IgD-negative memory B cell (primary cell): ENCODE data around the gene CFAP410. TPM values are rescaled to one million over a fixed set of nuclear protein-coding genes. Genes with fewer than 3 reads are reported as not detected.
A peak's percentile ranks its signal among the peaks of the same experiment; 100 is the strongest.

Source experiments
- H3K27ac Mint-ChIP-seq, 3 donors: one replicate each; pipeline ENCODE4 v1.8.0; 2020 to 2022; ENCODE audit warnings: mild to moderate bottlenecking in 3 of 3, mixed read lengths in 3 of 3, moderate library complexity in 1 of 3
- H3K27me3 Mint-ChIP-seq: one replicate; pipeline ENCODE4 v1.8.0; 2021; ENCODE audit warnings: mixed read lengths
- H3K36me3 Mint-ChIP-seq: one replicate; pipeline ENCODE4 v1.8.0; 2020; ENCODE audit warnings: mild to moderate bottlenecking, mixed read lengths
- H3K4me1 Mint-ChIP-seq, 3 donors: one replicate each; pipeline ENCODE4 v1.8.0; 2020 to 2022; ENCODE audit warnings: mixed read lengths in 3 of 3, mild to moderate bottlenecking in 1 of 3
- H3K4me3 Mint-ChIP-seq, 4 donors: one replicate each; pipeline ENCODE4 v1.8.0; 2020 to 2022; ENCODE audit warnings: mild to moderate bottlenecking in 4 of 4, mixed read lengths in 4 of 4, moderate library complexity in 3 of 4
- H3K9me3 Mint-ChIP-seq, 3 donors: one replicate each; pipeline ENCODE4 v1.8.0; 2020 to 2021; ENCODE audit warnings: mixed read lengths in 3 of 3, mild to moderate bottlenecking in 1 of 3
- polyA plus RNA-seq: library from polyadenylated mRNA; unstranded; fragments of 300-500 nt; fragmentation: Illumina TruSeq; gene quantifications from one replicate; pipeline ENCODE4 v1.2.3, GENCODE V29; 2021

Gene CFAP410
- polyA plus RNA-seq, 1 donor from 2014 or later, result 36.4 TPM

- Mint-ChIP-seq H3K4me1 (peaks cover 9 to 10% (median 9%) of the 10 kb centered on the region in 3 donors), H3K27me3 (peaks cover 1% of the 10 kb centered on the region), H3K36me3 (peaks cover 2% of the 10 kb centered on the region), H3K27ac (peak overlapping the region in 1 of 3 donors; percentile 6), H3K4me3 (peak overlapping the region in 3 of 4 donors; percentile 13 to 30 (median 23)), H3K9me3 (peaks cover 0 to 3% (median 2%) of the 10 kb centered on the region in 3 donors)
Measured at GRCh38 chr21:44375281-44375651, 36.1 kb upstream of the CFAP410 start.

GRCh38 chr21:44374601-44375280, 35.6 kb upstream of the CFAP410 start:
- peaks cover 2% of the 10 kb centered on the region for H3K36me3 Mint-ChIP-seq
- H3K4me3 Mint-ChIP-seq, result peak overlapping the region in 3 of 4 donors; percentile 13 to 37 (median 30)

GRCh38 chr21:44372616-44373015, 33.4 kb upstream of the CFAP410 start:
- peaks cover 1% of the 10 kb centered on the region for H3K27me3 Mint-ChIP-seq
- peaks cover 0 to 3% (median 2%) of the 10 kb centered on the region in 3 donors for H3K9me3 Mint-ChIP-seq
- peaks cover 9 to 10% (median 9%) of the 10 kb centered on the region in 3 donors for H3K4me1 Mint-ChIP-seq
- no peak overlapping the region for H3K4me3 Mint-ChIP-seq
- H3K27ac Mint-ChIP-seq, result no peak overlapping the region
- H3K36me3 Mint-ChIP-seq, result peaks cover 4% of the 10 kb centered on the region

More at GRCh38 chr21:44374601-44375280, 35.6 kb upstream of the CFAP410 start:
- Mint-ChIP-seq H3K4me1 (peaks cover 9 to 10% (median 9%) of the 10 kb centered on the region in 3 donors), H3K27me3 (peaks cover 1% of the 10 kb centered on the region), H3K27ac (peak overlapping the region in 1 of 3 donors; percentile 6), H3K9me3 (peaks cover 0 to 3% (median 2%) of the 10 kb centered on the region in 3 donors)

- no peak overlapping the region for H3K27ac Mint-ChIP-seq
- H3K4me3 Mint-ChIP-seq, result peak overlapping the region in 1 of 4 donors; percentile 44
- H3K36me3 Mint-ChIP-seq, result peaks cover 5% of the 10 kb centered on the region
- H3K4me1 Mint-ChIP-seq, result peaks cover 9 to 10% (median 9%) of the 10 kb centered on the region in 3 donors
- peaks cover 0 to 3% (median 2%) of the 10 kb centered on the region in 3 donors for H3K9me3 Mint-ChIP-seq
- peaks cover 1% of the 10 kb centered on the region for H3K27me3 Mint-ChIP-seq
Measured at GRCh38 chr21:44371596-44371995, 32.4 kb upstream of the CFAP410 start.

GRCh38 chr21:44370786-44371410, 31.7 kb upstream of the CFAP410 start:
- peaks cover 7 to 10% (median 9%) of the 10 kb centered on the region in 3 donors for H3K4me1 Mint-ChIP-seq
- peaks cover 0 to 3% (median 2%) of the 10 kb centered on the region in 3 donors for H3K9me3 Mint-ChIP-seq
- peaks cover 6% of the 10 kb centered on the region for H3K36me3 Mint-ChIP-seq
- peaks cover 1% of the 10 kb centered on the region for H3K27me3 Mint-ChIP-seq
- H3K4me3 Mint-ChIP-seq, result no peak overlapping the region
- H3K27ac Mint-ChIP-seq, result no peak overlapping the region

GRCh38 chr21:44370027-44370735, 31.0 kb upstream of the CFAP410 start:
- Mint-ChIP-seq H3K9me3 (peaks cover 0 to 3% (median 2%) of the 10 kb centered on the region in 3 donors), H3K27me3 (peaks cover under 1% of the 10 kb centered on the region), H3K4me3 (no peak overlapping the region), H3K4me1 (peaks cover 3% of the 10 kb centered on the region in 3 donors), H3K27ac (peak overlapping the region in 1 of 3 donors; percentile 57), H3K36me3 (peaks cover 6% of the 10 kb centered on the region)

- Mint-ChIP-seq H3K36me3 (peaks cover 6% of the 10 kb centered on the region), H3K27ac (no peak overlapping the region), H3K9me3 (peaks cover 0 to 3% (median 0%) of the 10 kb centered on the region in 3 donors), H3K4me3 (peak overlapping the region in 1 of 4 donors; percentile 45), H3K4me1 (no peaks in the 10 kb centered on the region), H3K27me3 (no peaks in the 10 kb centered on the region)
Measured at GRCh38 chr21:44368711-44369446, 29.7 kb upstream of the CFAP410 start.

GRCh38 chr21:44366586-44367211, 27.5 kb upstream of the CFAP410 start:
- peaks cover 2% of the 10 kb centered on the region for H3K27me3 Mint-ChIP-seq
- H3K4me3 Mint-ChIP-seq, result no peak overlapping the region
- H3K9me3 Mint-ChIP-seq, result peaks cover 0 to 7% (median 0%) of the 10 kb centered on the region in 3 donors
- H3K36me3 Mint-ChIP-seq, result peaks cover 6% of the 10 kb centered on the region
- no peak overlapping the region for H3K27ac Mint-ChIP-seq
- H3K4me1 Mint-ChIP-seq, result peaks cover 0 to 2% (median 0%) of the 10 kb centered on the region in 3 donors

- H3K9me3 Mint-ChIP-seq, result peaks cover 0 to 7% (median 0%) of the 10 kb centered on the region in 3 donors
- H3K4me1 Mint-ChIP-seq, result peaks cover 0 to 2% (median 0%) of the 10 kb centered on the region in 3 donors
- H3K36me3 Mint-ChIP-seq, result peaks cover 6% of the 10 kb centered on the region
- H3K4me3 Mint-ChIP-seq, result no peak overlapping the region
- peaks cover 2% of the 10 kb centered on the region for H3K27me3 Mint-ChIP-seq
- no peak overlapping the region for H3K27ac Mint-ChIP-seq
Measured at GRCh38 chr21:44365967-44366585, 26.9 kb upstream of the CFAP410 start.

GRCh38 chr21:44365251-44365966, 26.2 kb upstream of the CFAP410 start:
- Mint-ChIP-seq H3K27ac (no peak overlapping the region), H3K9me3 (peaks cover 0 to 7% (median 0%) of the 10 kb centered on the region in 3 donors)

GRCh38 chr21:44364151-44365053, 25.2 kb upstream of the CFAP410 start:
- no peak overlapping the region for H3K27ac Mint-ChIP-seq
- H3K4me3 Mint-ChIP-seq, result no peak overlapping the region
- H3K4me1 Mint-ChIP-seq, result peaks cover 6 to 7% (median 6%) of the 10 kb centered on the region in 3 donors
- H3K9me3 Mint-ChIP-seq, result peaks cover 0 to 7% (median 0%) of the 10 kb centered on the region in 3 donors
- peaks cover 3% of the 10 kb centered on the region for H3K27me3 Mint-ChIP-seq
- H3K36me3 Mint-ChIP-seq, result peaks cover 6% of the 10 kb centered on the region

More at GRCh38 chr21:44365251-44365966, 26.2 kb upstream of the CFAP410 start:
- Mint-ChIP-seq H3K4me1 (peaks cover 0 to 2% (median 2%) of the 10 kb centered on the region in 3 donors), H3K27me3 (peaks cover 3% of the 10 kb centered on the region), H3K4me3 (no peak overlapping the region), H3K36me3 (peaks cover 6% of the 10 kb centered on the region)

- peaks cover 3% of the 10 kb centered on the region for H3K27me3 Mint-ChIP-seq
- H3K4me3 Mint-ChIP-seq, result no peak overlapping the region
- no peak overlapping the region for H3K27ac Mint-ChIP-seq
- peaks cover 0 to 7% (median 0%) of the 10 kb centered on the region in 3 donors for H3K9me3 Mint-ChIP-seq
- H3K36me3 Mint-ChIP-seq, result peaks cover 6% of the 10 kb centered on the region
- peaks cover 6 to 7% (median 6%) of the 10 kb centered on the region in 3 donors for H3K4me1 Mint-ChIP-seq
Measured at GRCh38 chr21:44363278-44363677, 24.1 kb upstream of the CFAP410 start.
